Sigmoid colon (tissue), 7 donors: Measurements from ENCODE around the gene NUDT16L1. TPM values are rescaled to one million over a fixed set of nuclear protein-coding genes. Genes with fewer than 3 reads are reported as not detected.
"Not testable (repeated sequence)": the region's sequence is repeated elsewhere in the genome, so short reads cannot be mapped to it uniquely, and the experiment has no call there.

Experiments
- DNase-seq: peaks from one replicate; pipeline ENCODE4 v3.0.0-alpha.2; 2019
- H3K27ac ChIP-seq, 4 donors: fragments of 200-600 bp; sonication (generic); one replicate each; pipeline ENCODE4 v1.5.1; 2016 to 2019; ENCODE audit warnings: mild to moderate bottlenecking in 1 of 4
- H3K27me3 ChIP-seq, 3 donors: fragments of 200-600 bp; sonication (generic); one replicate each; pipeline ENCODE4 v1.5.1; 2019; ENCODE audit warnings: mild to moderate bottlenecking in 1 of 3
- H3K36me3 ChIP-seq, 4 donors: fragments of 200-600 bp; sonication (generic); one replicate each; pipeline ENCODE4 v1.5.1; 2016 to 2019
- H3K4me1 ChIP-seq, 4 donors: fragments of 200-600 bp; sonication (generic); one replicate each; pipeline ENCODE4 v1.5.1; 2017 to 2019
- H3K4me3 ChIP-seq, 4 donors: fragments of 200-600 bp; sonication (generic); one replicate each; pipeline ENCODE4 v1.5.1; 2017 to 2019; ENCODE audit warnings: mild to moderate bottlenecking in 2 of 4, moderate library complexity in 1 of 4
- H3K9me3 ChIP-seq, 4 donors: fragments of 200-600 bp in 3 of 4; sonication (generic) in 3 of 4; one replicate each; pipeline versions ENCODE4 v1.5.1 to v1.6.1; 2013 to 2019
- CTCF ChIP-seq, 4 experiments: fragments of 450-650 bp in 3 of 4; fragments of 200-600 bp in 1 of 4; IDR thresholded peaks; one replicate each; pipeline ENCODE4 v1.5.1; 2016 to 2019; ENCODE audit warnings: antibody characterized with exemption in 4 of 4, mild to moderate bottlenecking in 3 of 4, moderate library complexity in 2 of 4
- EP300 ChIP-seq, 4 donors: sonication (generic); formaldehyde crosslinking; IDR thresholded peaks; one replicate each; pipeline ENCODE4 v1.6.1; 2017; ENCODE audit warnings: antibody characterized with exemption in 4 of 4
- POLR2A ChIP-seq, 2 donors: fragments of 450-650 bp; IDR thresholded peaks; one replicate each; pipeline ENCODE4 v1.6.1; 2016; ENCODE audit warnings: antibody characterized with exemption in 2 of 2, mild to moderate bottlenecking in 2 of 2, moderate library complexity in 2 of 2
- POLR2AphosphoS5 ChIP-seq, 4 donors: sonication (generic); formaldehyde crosslinking; IDR thresholded peaks; one replicate each; pipeline ENCODE4 v1.6.1; 2017; ENCODE audit warnings: antibody characterized with exemption in 4 of 4
- WGBS, 2 donors: extraction: QIAGEN DNeasy Blood & Tissue Kit; methylation state at CpG; one replicate each; pipeline ENCODE4 v1.1.7; 2013; 5-methylcytosine and 5-hydroxymethylcytosine counted together
- intact Hi-C: fragments of 100-400 bp; cut with DNase I; formaldehyde crosslinking; loops from one replicate; pipeline ENCODE4 v1.15.1; 2023
- polyA plus RNA-seq, 3 donors: library from polyadenylated mRNA; stranded (reverse); fragments of 200-250 nt; gene quantifications; one replicate each; pipeline ENCODE4 v1.2.3, GENCODE V29; 2013
- total RNA-seq, 4 donors: library from RNA; depleted of rRNA; stranded (reverse); fragments of >200 nt; gene quantifications; one replicate each; pipeline ENCODE4 v1.1.0, GENCODE V29; 2016
- donor health status: healthy with polysubstance abuse.
- donor health status: Bipolar disorder and iron deficiency.
- donor health status: healthy.

NUDT16L1 gene
- total and polyA plus RNA-seq, 7 donors: 16.6 to 75.1 (median 21.8) TPM

GRCh38 chr16:4736546-4736945 is 43.2 kb downstream of the NUDT16L1 start:
- H3K4me1 ChIP-seq: peaks cover 0 to 20% (median 17%) of the 10 kb centered on the region in 4 donors
- DNase-seq: no peak
- no peak for TF ChIP-seq POLR2A (IDR thresholded peaks at IDR 0.05)
- TF ChIP-seq EP300 (IDR thresholded peaks at IDR 0.05): no peak
- no peak for TF ChIP-seq POLR2AphosphoS5 (IDR thresholded peaks at IDR 0.05)
- H3K9me3 ChIP-seq: no peaks in the 10 kb centered on the region
- H3K27me3 ChIP-seq: no peaks in the 10 kb centered on the region
- intact Hi-C loops: loop anchor here (10.0 kb wide), 1 partner anchor 218 kb away; the partner anchor contains the start of gene SEC14L5
- 87 to 93% methylated on average over 4 of the region's 4 CpGs for WGBS, 2 donors
- H3K4me3 ChIP-seq: no peak overlapping the region
- peaks cover 0 to 2% (median 0%) of the 10 kb centered on the region in 4 donors for H3K36me3 ChIP-seq
- no peak overlapping the region for H3K27ac ChIP-seq

DNA sequence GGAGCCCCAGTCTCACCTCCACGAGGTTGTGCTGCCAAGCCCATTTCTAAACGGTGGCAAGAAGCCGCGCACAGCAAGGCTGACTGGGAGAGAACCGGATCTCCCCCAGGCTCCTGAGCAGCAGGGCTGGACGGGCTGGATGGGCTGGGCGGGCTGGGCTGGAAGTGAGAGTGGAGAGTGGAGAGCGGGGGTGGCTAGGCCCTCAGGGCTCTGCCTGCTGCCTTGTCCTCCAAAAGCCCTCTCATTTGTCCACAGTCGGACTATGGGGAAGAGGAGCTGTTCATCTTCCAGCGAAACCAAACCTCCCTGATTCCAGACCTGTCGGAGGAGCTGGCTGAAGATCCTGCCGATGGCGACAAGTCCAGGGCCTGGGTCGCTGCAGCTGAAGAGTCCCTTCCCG is 44.2 kb downstream of the NUDT16L1 start:
- intact Hi-C loops: loop anchor here (10.0 kb wide), 1 partner anchor 217 kb away; the partner anchor contains the start of gene SEC14L5
- TF ChIP-seq EP300 (IDR thresholded peaks at IDR 0.05) (no peak), CTCF (IDR thresholded peaks at IDR 0.05) (no peak)
- no peak for DNase-seq
- Histone ChIP-seq H3K27me3 (no peaks in the 10 kb centered on the region), H3K36me3 (no peaks in the 10 kb centered on the region), H3K9me3 (no peaks in the 10 kb centered on the region), H3K4me3 (no peak overlapping the region), H3K4me1 (peaks cover 0 to 20% (median 17%) of the 10 kb centered on the region in 4 donors), H3K27ac (no peak overlapping the region)
- WGBS, 2 donors: 85 to 87% methylated on average over 15 of the region's 15 CpGs

- H3K4me1 ChIP-seq: peaks cover 0 to 17% (median 14%) of the 10 kb centered on the region in 4 donors
- not testable (repeated sequence) for H3K4me3 ChIP-seq, H3K36me3 ChIP-seq, H3K9me3 ChIP-seq, H3K27ac ChIP-seq, H3K27me3 ChIP-seq, DNase-seq
- intact Hi-C loops: loop anchor here (10.0 kb wide), 1 partner anchor 216 kb away; the partner anchor contains the start of gene SEC14L5
- 86% methylated on average over 5 of the region's 5 CpGs for WGBS, 2 donors
Observed at GRCh38 chr16:4738370-4738769, 45.0 kb downstream of the NUDT16L1 start.

DNA sequence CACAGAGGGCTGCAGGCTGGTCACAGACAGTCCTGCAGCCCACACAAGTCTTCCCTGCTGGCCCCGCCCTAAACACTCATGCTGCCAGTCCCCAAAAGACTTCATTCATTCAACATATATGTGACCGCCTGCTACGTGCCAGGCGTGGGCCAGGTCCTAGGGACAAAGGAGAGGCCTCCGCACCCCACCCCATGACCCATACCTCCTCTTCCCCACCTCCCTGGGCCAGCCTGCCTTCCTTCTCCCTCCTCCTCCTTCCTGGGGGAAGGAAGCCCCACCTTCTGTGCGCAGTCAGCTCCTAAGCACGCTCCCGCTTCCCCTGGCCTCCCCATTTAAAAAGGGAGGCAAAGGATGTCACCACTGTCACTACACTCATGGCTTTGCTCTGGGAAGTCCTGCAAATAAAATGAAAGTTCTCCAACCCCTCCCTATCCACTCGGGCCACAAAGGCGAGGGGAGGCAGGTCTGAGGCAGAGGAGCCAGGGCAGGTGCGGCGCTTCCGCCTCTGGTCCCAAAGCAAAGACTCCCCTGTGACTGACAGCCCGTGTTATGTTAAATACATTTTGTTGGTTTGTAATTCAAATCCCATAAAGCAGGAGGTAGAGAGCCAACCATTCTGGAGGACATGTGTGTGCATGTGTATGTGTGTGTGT is 50.0 kb downstream of the NUDT16L1 start:
- H3K27me3 ChIP-seq: no peaks in the 10 kb centered on the region
- H3K4me3 ChIP-seq: no peak overlapping the region
- H3K27ac ChIP-seq: no peak overlapping the region
- TF ChIP-seq CTCF (IDR thresholded peaks at IDR 0.05): no peak
- TF ChIP-seq POLR2A (IDR thresholded peaks at IDR 0.05): no peak
- no peak for TF ChIP-seq POLR2AphosphoS5 (IDR thresholded peaks at IDR 0.05)
- no peak for TF ChIP-seq EP300 (IDR thresholded peaks at IDR 0.05)
- DNase-seq: no peak
- 12 to 39% methylated on average over 14 of the region's 14 CpGs for WGBS, 2 donors
- no peaks in the 10 kb centered on the region for H3K36me3 ChIP-seq
- no peaks in the 10 kb centered on the region for H3K9me3 ChIP-seq
- intact Hi-C loops: no loop called here
- peaks cover 0 to 23% (median 15%) of the 10 kb centered on the region in 4 donors for H3K4me1 ChIP-seq

DNA sequence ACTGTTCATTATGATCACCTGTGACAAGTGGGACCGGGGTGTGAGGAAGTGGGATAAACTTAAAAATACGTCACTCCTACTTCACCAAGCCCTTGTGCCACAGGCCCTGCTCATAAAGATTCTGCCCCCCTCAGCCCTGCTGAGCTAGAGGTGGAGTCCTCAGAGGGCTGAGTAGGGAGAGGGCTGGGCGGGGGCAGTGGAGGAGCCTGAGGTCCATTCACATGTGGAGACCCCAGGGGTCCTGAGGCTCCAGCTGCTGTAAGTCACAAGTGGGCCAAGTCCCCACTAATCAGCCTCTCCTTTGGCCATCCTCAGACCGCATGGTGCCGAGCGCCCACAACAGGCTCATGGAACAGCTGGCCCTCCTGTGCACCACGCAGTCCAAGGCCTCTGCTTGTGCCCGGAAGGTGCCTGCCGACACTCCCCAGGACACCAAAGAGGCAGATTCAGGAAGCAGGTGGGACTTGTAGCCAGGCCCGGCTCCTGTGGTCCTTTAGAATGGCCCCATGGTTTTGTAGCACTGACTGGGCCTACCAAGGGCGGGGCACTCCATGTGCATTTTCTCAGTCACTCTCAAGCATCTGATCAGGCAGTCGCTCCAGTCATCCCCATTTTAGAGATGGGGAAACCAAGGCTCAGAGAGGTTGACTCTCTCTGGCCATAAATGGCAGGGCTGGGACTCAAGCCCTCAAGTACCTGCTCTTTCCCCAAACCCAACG is 51.4 kb downstream of the NUDT16L1 start:
- no peak overlapping the region for H3K4me3 ChIP-seq
- no peaks in the 10 kb centered on the region for H3K27me3 ChIP-seq
- peaks cover 0 to 23% (median 15%) of the 10 kb centered on the region in 4 donors for H3K4me1 ChIP-seq
- H3K36me3 ChIP-seq: peaks cover 0 to 5% (median 0%) of the 10 kb centered on the region in 4 donors
- DNase-seq: no peak
- 79 to 88% methylated on average over 13 of the region's 13 CpGs for WGBS, 2 donors
- intact Hi-C loops: no loop called here
- H3K27ac ChIP-seq: no peak overlapping the region
- no peaks in the 10 kb centered on the region for H3K9me3 ChIP-seq
- no peak for TF ChIP-seq POLR2AphosphoS5 (IDR thresholded peaks at IDR 0.05)
- TF ChIP-seq POLR2A (IDR thresholded peaks at IDR 0.05): no peak
- no peak for TF ChIP-seq CTCF (IDR thresholded peaks at IDR 0.05)
- TF ChIP-seq EP300 (IDR thresholded peaks at IDR 0.05): no peak
